Tibial artery (tissue), 4 donors: ENCODE measurements around the gene UCK2.
A peak's percentile ranks its signal among the peaks of the same experiment; 100 is the strongest.

Experiments
- DNase-seq, 2 donors: peaks; one replicate each; pipeline ENCODE4 v3.0.0-alpha.2; 2019
- H3K27ac ChIP-seq, 2 donors: fragments of 200-600 bp; sonication (generic) in 1 of 2; 1 replicate in 1 of 2; 2 replicates in 1 of 2; pipeline ENCODE4 v1.5.1; 2018 to 2019; ENCODE audit warnings: mild to moderate bottlenecking in 1 of 2
- H3K27me3 ChIP-seq, 2 donors: fragments of 200-600 bp; sonication (generic) in 1 of 2; one replicate each; pipeline versions ENCODE4 v1.5.1 to v1.6.0; 2016 to 2019
- H3K36me3 ChIP-seq, 3 donors: fragments of 200-600 bp; sonication (generic) in 2 of 3; one replicate each; pipeline ENCODE4 v1.5.1; 2016 to 2019; ENCODE audit warnings: mild to moderate bottlenecking in 2 of 3
- H3K4me1 ChIP-seq, 4 donors: fragments of 200-600 bp; sonication (generic) in 2 of 4; 1 replicate in 3 of 4; 2 replicates in 1 of 4; pipeline ENCODE4 v1.5.1; 2016 to 2019
- H3K4me3 ChIP-seq, 2 donors: fragments of 200-600 bp; sonication (generic) in 1 of 2; 1 replicate in 1 of 2; 2 replicates in 1 of 2; pipeline ENCODE4 v1.5.1; 2018 to 2019; ENCODE audit warnings: mild to moderate bottlenecking in 2 of 2
- H3K9me3 ChIP-seq, 3 donors: fragments of 200-600 bp; sonication (generic) in 1 of 3; one replicate each; pipeline ENCODE4 v1.5.1; 2016 to 2019
- intact Hi-C: fragments of 100-400 bp; cut with DNase I; formaldehyde crosslinking; loops from one replicate; pipeline ENCODE4 v1.15.0; 2023; ENCODE audit warnings: low total_unique reads
- TF ChIP-seq, protein P1 (sequence below), 2 experiments: fragments of 200-600 bp in 1 of 2; fragments of 450-650 bp in 1 of 2; IDR thresholded peaks; one replicate each; pipeline ENCODE4 v1.5.1; 2017 to 2019; ENCODE audit warnings: antibody characterized with exemption in 2 of 2, mild to moderate bottlenecking in 1 of 2, moderate library complexity in 1 of 2

The UCK2 gene

GRCh38 chr1:165917166-165917565 is 89.8 kb downstream of the UCK2 start:
- H3K9me3 ChIP-seq = no peaks in the 10 kb centered on the region
- peaks cover 0 to 5% (median 2%) of the 10 kb centered on the region in 4 donors for H3K4me1 ChIP-seq
- TF ChIP-seq, protein P1, sequence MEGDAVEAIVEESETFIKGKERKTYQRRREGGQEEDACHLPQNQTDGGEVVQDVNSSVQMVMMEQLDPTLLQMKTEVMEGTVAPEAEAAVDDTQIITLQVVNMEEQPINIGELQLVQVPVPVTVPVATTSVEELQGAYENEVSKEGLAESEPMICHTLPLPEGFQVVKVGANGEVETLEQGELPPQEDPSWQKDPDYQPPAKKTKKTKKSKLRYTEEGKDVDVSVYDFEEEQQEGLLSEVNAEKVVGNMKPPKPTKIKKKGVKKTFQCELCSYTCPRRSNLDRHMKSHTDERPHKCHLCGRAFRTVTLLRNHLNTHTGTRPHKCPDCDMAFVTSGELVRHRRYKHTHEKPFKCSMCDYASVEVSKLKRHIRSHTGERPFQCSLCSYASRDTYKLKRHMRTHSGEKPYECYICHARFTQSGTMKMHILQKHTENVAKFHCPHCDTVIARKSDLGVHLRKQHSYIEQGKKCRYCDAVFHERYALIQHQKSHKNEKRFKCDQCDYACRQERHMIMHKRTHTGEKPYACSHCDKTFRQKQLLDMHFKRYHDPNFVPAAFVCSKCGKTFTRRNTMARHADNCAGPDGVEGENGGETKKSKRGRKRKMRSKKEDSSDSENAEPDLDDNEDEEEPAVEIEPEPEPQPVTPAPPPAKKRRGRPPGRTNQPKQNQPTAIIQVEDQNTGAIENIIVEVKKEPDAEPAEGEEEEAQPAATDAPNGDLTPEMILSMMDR (IDR thresholded peaks at IDR 0.05) = no peak
- intact Hi-C loops = no loop called here
- H3K27ac ChIP-seq = no peak overlapping the region
- DNase-seq = no peak
- no peak overlapping the region for H3K4me3 ChIP-seq
- no peaks in the 10 kb centered on the region for H3K27me3 ChIP-seq
- no peaks in the 10 kb centered on the region for H3K36me3 ChIP-seq

DNA sequence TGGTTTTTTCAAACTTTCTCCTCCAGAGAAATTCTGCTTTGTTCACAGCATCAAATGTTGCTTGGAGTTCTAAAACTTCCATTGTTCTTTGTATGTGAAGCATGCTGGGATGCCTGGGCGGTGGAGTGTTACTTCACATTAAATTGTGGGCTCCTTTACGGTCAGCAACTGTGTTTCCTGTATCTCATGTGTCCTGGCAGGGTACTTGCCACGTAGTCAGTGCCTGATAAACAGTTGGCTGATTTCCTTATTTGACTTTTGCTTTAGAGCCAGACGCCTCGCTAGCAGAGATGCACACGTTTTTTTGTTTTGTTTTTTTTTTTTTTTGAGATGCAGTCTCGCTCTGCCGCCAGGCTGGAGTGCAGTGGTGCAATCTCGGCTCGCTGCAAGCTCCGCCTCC is 96.7 kb downstream of the UCK2 start:
- H3K4me1 ChIP-seq = no peaks in the 10 kb centered on the region
- DNase-seq = no peak
- no peaks in the 10 kb centered on the region for H3K9me3 ChIP-seq
- no peak overlapping the region for H3K27ac ChIP-seq
- no peak overlapping the region for H3K4me3 ChIP-seq
- H3K27me3 ChIP-seq = no peaks in the 10 kb centered on the region
- TF ChIP-seq, protein P1 (IDR thresholded peaks at IDR 0.05) = no peak
- H3K36me3 ChIP-seq = no peaks in the 10 kb centered on the region
- intact Hi-C loops = no loop called here

- DNase-seq = no peak
- no peaks in the 10 kb centered on the region for H3K36me3 ChIP-seq
- H3K27me3 ChIP-seq = no peaks in the 10 kb centered on the region
- intact Hi-C loops = no loop called here
- H3K4me1 ChIP-seq = no peaks in the 10 kb centered on the region
- H3K9me3 ChIP-seq = no peaks in the 10 kb centered on the region
- no peak overlapping the region for H3K27ac ChIP-seq
- TF ChIP-seq, protein P1 (IDR thresholded peaks at IDR 0.05) = no peak
- H3K4me3 ChIP-seq = no peak overlapping the region
Measured at GRCh38 chr1:165925498-165926079, 98.2 kb downstream of the UCK2 start.

GRCh38 chr1:165927169-165927568 is 99.8 kb downstream of the UCK2 start:
- TF ChIP-seq, protein P1 (IDR thresholded peaks at IDR 0.05) = no peak
- intact Hi-C loops = no loop called here
- no peak overlapping the region for H3K4me3 ChIP-seq
- H3K27me3 ChIP-seq = no peaks in the 10 kb centered on the region
- no peaks in the 10 kb centered on the region for H3K36me3 ChIP-seq
- H3K27ac ChIP-seq = no peak overlapping the region
- DNase-seq = no peak
- no peaks in the 10 kb centered on the region for H3K9me3 ChIP-seq
- no peaks in the 10 kb centered on the region for H3K4me1 ChIP-seq

DNA sequence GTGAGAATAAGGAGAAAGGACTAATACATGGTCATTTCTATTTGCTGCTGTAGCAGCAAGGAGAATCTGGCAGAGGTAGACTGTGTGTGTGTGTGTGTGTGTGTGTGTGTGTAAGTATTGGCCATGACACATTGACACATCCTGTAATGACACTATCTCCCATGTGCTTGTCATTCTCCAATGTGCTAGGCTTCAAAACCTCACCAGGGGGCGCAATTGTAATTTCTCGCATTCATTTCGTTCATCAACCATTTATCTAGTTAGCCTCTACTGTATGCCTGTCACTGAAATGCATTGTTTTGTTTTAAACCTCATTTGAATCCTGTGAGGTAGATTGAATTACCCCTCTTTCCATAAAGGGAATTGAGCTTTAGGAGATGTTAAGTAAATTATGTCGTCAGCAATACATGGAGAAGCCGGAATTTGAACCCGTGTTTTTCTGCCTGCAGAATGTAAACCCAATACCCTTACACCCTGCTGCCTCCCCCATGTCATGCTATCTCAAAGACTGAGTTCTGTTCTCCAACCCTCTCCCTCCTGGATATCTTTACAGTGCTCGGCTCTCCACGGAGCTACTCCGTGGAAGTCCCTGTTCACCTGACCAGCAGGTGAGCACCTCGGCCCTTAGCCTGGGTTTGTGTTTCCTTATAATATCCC is 100.8 kb downstream of the UCK2 start:
- no peak overlapping the region for H3K4me3 ChIP-seq
- no peaks in the 10 kb centered on the region for H3K9me3 ChIP-seq
- intact Hi-C loops = no loop called here
- H3K36me3 ChIP-seq = no peaks in the 10 kb centered on the region
- no peak for DNase-seq
- TF ChIP-seq, protein P1 (IDR thresholded peaks at IDR 0.05) = peak; percentile 51 to 59
- no peaks in the 10 kb centered on the region for H3K4me1 ChIP-seq
- no peak overlapping the region for H3K27ac ChIP-seq
- H3K27me3 ChIP-seq = peaks cover 0 to under 1% of the 10 kb centered on the region in 2 donors
